Midbrain (tissue), 1 donor: ENCODE data around the gene DCTN3.

ENCODE experiments used
- DNase-seq: peaks from one replicate; lab custom pipeline; 2025; lab: John Stamatoyannopoulos, UW

Gene DCTN3

GRCh38 chr9:34573599-34574325 is 46.5 kb downstream of the DCTN3 start:
- DNase-seq, result no peak

DNA sequence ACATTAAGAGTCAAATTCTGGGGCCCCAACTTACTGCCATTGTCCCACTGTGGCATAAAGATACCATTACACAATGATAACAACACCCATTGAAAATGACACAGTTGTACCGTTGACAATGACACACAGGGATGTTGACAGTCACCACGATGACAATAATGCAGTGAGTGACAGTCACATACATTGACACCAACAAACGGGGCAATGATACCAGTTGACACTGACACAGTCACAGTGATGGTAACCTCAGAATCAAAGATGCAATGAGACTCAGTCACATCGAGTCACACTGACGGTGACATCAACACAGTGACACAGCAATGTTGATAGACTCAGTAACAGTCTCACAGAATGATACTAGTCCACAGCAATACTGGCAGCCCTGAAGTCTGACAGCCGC is 47.7 kb downstream of the DCTN3 start:
- DNase-seq, result no peak

DNA sequence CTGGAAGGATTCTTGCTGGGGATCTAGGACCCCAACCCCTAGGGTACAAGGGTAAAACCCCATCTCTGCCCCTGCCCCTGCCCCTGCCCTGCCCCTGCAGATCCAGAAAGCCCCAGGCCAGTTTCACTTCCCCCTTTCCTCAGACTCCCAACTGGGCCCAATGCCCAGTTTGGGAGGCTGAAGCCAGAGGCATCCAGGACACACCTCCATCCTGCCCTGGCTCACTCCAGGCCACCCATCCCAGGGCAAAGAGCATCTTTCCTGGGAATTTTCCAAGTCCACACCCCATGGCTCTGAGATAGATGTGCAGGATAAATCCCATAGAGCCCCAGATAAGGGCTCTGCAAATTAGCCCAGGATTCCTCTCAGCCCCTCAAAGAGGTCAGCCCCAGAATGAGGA is 48.2 kb downstream of the DCTN3 start:
- no peak for DNase-seq

GRCh38 chr9:34571481-34571810 is 48.8 kb downstream of the DCTN3 start:
- no peak for DNase-seq

DNA sequence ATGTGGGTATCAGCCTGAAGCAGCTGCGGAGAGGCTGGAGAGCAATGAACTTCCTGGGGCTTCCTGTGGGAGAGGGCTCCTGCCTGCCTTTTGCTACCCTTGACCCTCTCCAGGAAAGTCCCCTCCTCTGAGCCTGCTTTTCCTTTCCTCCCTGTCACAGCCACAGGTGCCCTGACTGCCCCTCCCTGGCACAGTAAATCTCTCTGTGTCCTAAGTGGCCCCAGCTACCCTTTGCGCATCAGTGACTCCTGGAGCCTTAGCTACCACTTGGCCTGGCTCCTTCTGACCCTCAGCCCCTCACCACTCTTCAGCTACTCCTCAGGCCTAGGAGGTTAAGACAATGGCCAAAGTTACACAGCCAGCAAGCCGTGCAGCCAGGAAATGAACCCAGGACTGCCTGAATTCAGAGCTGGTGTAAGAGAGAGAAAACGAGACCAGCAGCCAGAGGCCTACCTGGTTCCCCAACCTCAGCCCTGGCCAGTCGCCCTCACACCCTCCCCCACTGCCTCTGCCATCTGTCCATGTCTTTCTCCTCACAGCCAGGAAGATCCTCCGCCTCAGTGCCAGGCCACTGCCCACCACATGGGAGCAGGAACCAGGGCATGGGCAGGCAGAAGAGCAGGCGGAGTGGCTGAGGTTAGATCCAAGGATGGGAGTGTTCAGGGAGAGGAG is 49.4 kb downstream of the DCTN3 start:
- no peak for DNase-seq

- no peak for DNase-seq
Measured at GRCh38 chr9:34570376-34570775, 49.9 kb downstream of the DCTN3 start.

- no peak for DNase-seq
Measured at GRCh38 chr9:34568774-34569173, 51.5 kb downstream of the DCTN3 start.

- no peak for DNase-seq
Measured at GRCh38 chr9:34568133-34568532, 52.2 kb downstream of the DCTN3 start.

GRCh38 chr9:34566972-34567371 is 53.3 kb downstream of the DCTN3 start:
- DNase-seq, result no peak

DNA sequence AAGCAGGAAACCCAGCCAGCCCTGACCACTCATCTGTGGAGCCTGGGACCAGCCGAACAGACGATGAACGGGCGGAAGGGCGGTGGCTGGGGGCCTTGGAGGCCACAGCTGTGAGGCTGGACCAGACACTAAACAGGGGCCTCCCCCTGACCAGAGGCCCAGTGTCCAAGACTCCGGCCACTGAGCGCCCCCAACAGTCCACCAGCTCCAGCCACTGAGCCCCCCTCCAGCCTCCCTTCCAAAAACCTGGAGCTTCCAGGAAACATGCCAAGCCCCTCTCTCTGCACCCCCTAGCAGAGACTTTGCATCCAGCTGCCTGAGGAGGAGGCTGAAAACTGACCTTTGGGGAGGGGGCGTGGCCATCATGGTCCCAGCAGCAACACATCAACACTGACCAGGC is 54.0 kb downstream of the DCTN3 start:
- DNase-seq, result no peak

- no peak for DNase-seq
Measured at GRCh38 chr9:34565856-34566255, 54.4 kb downstream of the DCTN3 start.

GRCh38 chr9:34564617-34565016 is 55.7 kb downstream of the DCTN3 start:
- DNase-seq, result no peak
